ENCODE results near the gene NHEJ1.

- TF ChIP-seq CTCF (IDR thresholded peaks at IDR 0.05) (no peak), POLR2A (IDR thresholded peaks at IDR 0.05) (no peak)
Measured at GRCh38 chr2:219169930-219170654, 9.5 kb upstream of the NHEJ1 start, which contains the start of gene SLC23A3.
